GM23338 (cell line): ENCODE measurements around the gene RAB40A. TPM values are rescaled to one million over a fixed set of nuclear protein-coding genes. Genes with fewer than 3 reads are reported as not detected.

Source experiments
- ATAC-seq: fragments of 200-7000 bp; cut with Tn5 transposase; 3 replicates; pipeline ENCODE4 v1.9.1; 2020
- DNase-seq: peaks from one replicate; pipeline ENCODE4 v3.0.0-alpha.2; 2015; ENCODE audit warnings: low spot score
- H2AFZ ChIP-seq: fragments of 200-600 bp; sonication (generic); 2 replicates; pipeline ENCODE4 v1.8.0; 2016; ENCODE audit warnings: antibody characterized with exemption, mild to moderate bottlenecking, moderate library complexity
- H3F3A ChIP-seq: fragments of 200-600 bp; sonication (generic); replicated peaks from 2 replicates; pipeline ENCODE4 v1.8.0; 2017; ENCODE audit warnings: antibody characterized with exemption, mixed run types, low read depth
- H3K27ac ChIP-seq: fragments of 200-600 bp; sonication (generic); 2 replicates; pipeline ENCODE4 v1.6.1; 2016; ENCODE audit warnings: low read depth
- H3K27me3 ChIP-seq: fragments of 200-600 bp; sonication (generic); 2 replicates; pipeline ENCODE4 v1.8.0; 2016; ENCODE audit warnings: mild to moderate bottlenecking, mixed run types, moderate library complexity; ENCODE audit not compliant: insufficient read depth
- H3K36me3 ChIP-seq: fragments of 200-600 bp; sonication (generic); 2 replicates; pipeline ENCODE4 v1.8.0; 2016; ENCODE audit warnings: mild to moderate bottlenecking; ENCODE audit not compliant: insufficient read depth
- H3K4me1 ChIP-seq: fragments of 200-600 bp; sonication (generic); 2 replicates; pipeline ENCODE4 v1.8.0; 2016; ENCODE audit warnings: mild to moderate bottlenecking, moderate library complexity; ENCODE audit not compliant: insufficient read depth
- H3K4me2 ChIP-seq: fragments of 200-600 bp; sonication (generic); 2 replicates; pipeline ENCODE4 v1.7.1; 2017; ENCODE audit warnings: mixed run types
- H3K4me3 ChIP-seq: fragments of 200-600 bp; sonication (generic); 2 replicates; pipeline ENCODE4 v1.6.1; 2016; ENCODE audit warnings: mixed run types
- H3K79me2 ChIP-seq: fragments of 200-600 bp; sonication (generic); replicated peaks from 2 replicates; pipeline ENCODE4 v1.8.0; 2017; ENCODE audit warnings: mild to moderate bottlenecking; ENCODE audit not compliant: insufficient read depth
- H3K9me2 ChIP-seq: fragments of 200-600 bp; sonication (generic); 2 replicates; pipeline ENCODE4 v1.8.0; 2017; ENCODE audit not compliant: insufficient read depth
- H4K20me1 ChIP-seq: fragments of 200-600 bp; sonication (generic); replicated peaks from 2 replicates; pipeline ENCODE4 v1.8.0; 2017; ENCODE audit warnings: mild to moderate bottlenecking; ENCODE audit not compliant: insufficient read depth
- H3K27ac Mint-ChIP-seq: 2 replicates; pipeline ENCODE4 v1.8.0; 2020; ENCODE audit warnings: inconsistent platforms, mild to moderate bottlenecking, moderate library complexity, mixed read lengths
- H3K27me3 Mint-ChIP-seq: 3 replicates; pipeline ENCODE4 v1.8.0; 2022; ENCODE audit warnings: low read depth, mild to moderate bottlenecking, moderate library complexity, mixed read lengths, inconsistent platforms; ENCODE audit not compliant: insufficient read depth, poor library complexity
- H3K36me3 Mint-ChIP-seq: 3 replicates; pipeline ENCODE4 v1.8.0; 2021; ENCODE audit warnings: low read depth, mild to moderate bottlenecking, inconsistent platforms, moderate library complexity, mixed read lengths
- H3K4me1 Mint-ChIP-seq: 3 replicates; pipeline ENCODE4 v1.8.0; 2020; ENCODE audit warnings: mild to moderate bottlenecking, inconsistent platforms, mixed read lengths
- H3K4me3 Mint-ChIP-seq: 3 replicates; pipeline ENCODE4 v1.8.0; 2021; ENCODE audit warnings: moderate library complexity, mild to moderate bottlenecking, inconsistent platforms, mixed read lengths
- H3K9me3 Mint-ChIP-seq: 3 replicates; pipeline ENCODE4 v1.8.0; 2020; ENCODE audit warnings: moderate library complexity, mild to moderate bottlenecking, inconsistent platforms, mixed read lengths
- CREB1 ChIP-seq: fragments of 250-450 bp; sonication (Bioruptor Pico); IDR thresholded peaks from 2 replicates; pipeline ENCODE4 v1.5.0; 2020; ENCODE audit warnings: low read depth, mild to moderate bottlenecking, moderate library complexity
- CTCF ChIP-seq, 2 experiments: fragments of 200-600 bp in 1 of 2; sonication (generic) in 1 of 2; conservative IDR thresholded peaks; 2 replicates each; pipeline versions ENCODE4 v1.5.1 to v1.6.1; 2016 to 2017; ENCODE audit warnings: antibody characterized with exemption in 2 of 2, low read depth in 2 of 2, mild to moderate bottlenecking in 2 of 2, moderate library complexity in 1 of 2
- ETS1 ChIP-seq: IDR thresholded peaks from 2 replicates; pipeline ENCODE4 v1.6.1; 2016; ENCODE audit warnings: antibody characterized with exemption
- EZH2 ChIP-seq: fragments of 200-600 bp; sonication (generic); IDR thresholded peaks from one replicate; pipeline ENCODE4 v1.8.0; 2017; ENCODE audit warnings: antibody characterized with exemption, mild to moderate bottlenecking, low read depth; ENCODE audit not compliant: unreplicated experiment
- EZH2phosphoT487 ChIP-seq: fragments of 200-600 bp; sonication (generic); IDR thresholded peaks from one replicate; pipeline ENCODE4 v1.8.1; 2018; ENCODE audit warnings: antibody characterized with exemption; ENCODE audit not compliant: unreplicated experiment
- JUNB ChIP-seq: IDR thresholded peaks from one replicate; pipeline ENCODE4 v1.6.1; 2016; ENCODE audit warnings: antibody characterized with exemption; ENCODE audit not compliant: unreplicated experiment
- REST ChIP-seq: IDR thresholded peaks from one replicate; pipeline ENCODE4 v1.6.1; 2018; ENCODE audit warnings: antibody characterized with exemption; ENCODE audit not compliant: unreplicated experiment
- ZNF114 ChIP-seq: fragments of 250-450 bp; sonication (Bioruptor Pico); IDR thresholded peaks from 2 replicates; pipeline ENCODE4 v1.5.0; 2020; ENCODE audit warnings: mild to moderate bottlenecking, moderate library complexity
- ZNF331 ChIP-seq: fragments of 250-450 bp; sonication (Bioruptor Pico); IDR thresholded peaks from 2 replicates; pipeline ENCODE4 v1.5.0; 2020; ENCODE audit warnings: low read depth, mild to moderate bottlenecking, moderate library complexity
- polyA plus RNA-seq: library from polyadenylated mRNA; unstranded; fragments of >200 nt; fragmentation: Nextera tagmentation; extraction: Ambion mirVana; gene quantifications from 2 replicates; pipeline ENCODE4 v1.2.1, GENCODE V29; 2016
- total RNA-seq: library from RNA; depleted of rRNA; stranded (reverse); fragments of >200 nt; shearing (Covaris generic); gene quantifications from 2 replicates; pipeline ENCODE4 v1.2.3, GENCODE V29; 2014

The RAB40A gene
- total and polyA plus RNA-seq, 2 experiments from 2014 or later: 2.0 TPM; not detected in 1

- H3K27ac ChIP-seq: no peak overlapping the region
- no peaks in the 10 kb centered on the region; the same call in 2 of the 3 replicates for H3K4me1 Mint-ChIP-seq
- TF ChIP-seq JUNB (no peak), ZNF331 (CRISPR knock-in tag) (no peak), ETS1 (no peak), EZH2phosphoT487 (no peak), EZH2 (no peak), CTCF (conservative IDR thresholded peaks at IDR 0.05; ENCODE audit: low read depth in 2 of 2) (no peak), CREB1 (CRISPR knock-in tag) (no peak), REST (no peak), ZNF114 (CRISPR knock-in tag) (no peak)
- no peak overlapping the region for H3K4me3 ChIP-seq
- H2AFZ ChIP-seq: no peak overlapping the region
- no peaks in the 10 kb centered on the region for H3K36me3 Mint-ChIP-seq
- DNase-seq: no peak
- H3K27me3 Mint-ChIP-seq: no peaks in the 10 kb centered on the region
- no peak overlapping the region for H3K27ac Mint-ChIP-seq
- H4K20me1 ChIP-seq: no peaks in the 10 kb centered on the region
- no peak overlapping the region for H3K4me2 ChIP-seq
- H3K4me3 Mint-ChIP-seq: no peak overlapping the region
- H3K9me2 ChIP-seq: no peaks in the 10 kb centered on the region
- H3K79me2 ChIP-seq: no peaks in the 10 kb centered on the region
- H3K36me3 ChIP-seq: no peaks in the 10 kb centered on the region
- ATAC-seq: no peak
- no peaks in the 10 kb centered on the region for H3K27me3 ChIP-seq
- no peaks in the 10 kb centered on the region for H3K9me3 Mint-ChIP-seq
- no peaks in the 10 kb centered on the region for H3K4me1 ChIP-seq
- H3F3A ChIP-seq: no peaks in the 10 kb centered on the region
Measured at GRCh38 chrX:103560256-103560655, 41.0 kb upstream of the RAB40A start.
